ENCODE results near the gene PRG2. TPM values are rescaled to one million over a fixed set of nuclear protein-coding genes. Genes with fewer than 3 reads are reported as not detected.
A peak's percentile ranks its signal among the peaks of the same experiment; 100 is the strongest.

Gene PRG2
- total and polyA plus RNA-seq, 9 of the 15 experiments (the other 6 are each of a cell fraction or from before 2014, with no cell fraction given): 1.8 to 78.0 (median 26.6) TPM

- DNase-seq (ENCODE audit: extremely low read depth in 1 of 4, low spot score in 3 of 4) (no peak), FAIRE-seq (no peak), ATAC-seq (no peak)
- H3K9me1 ChIP-seq (ENCODE audit: control insufficient read depth, insufficient read depth, low read length): peaks cover 7% of the 10 kb centered on the region
- H3K27me3 ChIP-seq (ENCODE audit: control insufficient read depth in 2 of 2, insufficient read depth in 2 of 2, low read length in 2 of 2): no peaks in the 10 kb centered on the region
- no TSS peak for BruUV-seq (replicated peaks)
- H3K4me3 ChIP-seq: no peak overlapping the region
- H3K4me2 ChIP-seq (ENCODE audit: insufficient read depth, low read length): no peak overlapping the region
- peaks cover 20% of the 10 kb centered on the region for H4K20me1 ChIP-seq (replicated peaks; ENCODE audit: control insufficient read depth, insufficient read depth, low read length)
- ChIA-PET POLR2A (interaction anchor here (0.7 to 0.8 kb wide), 2 partner anchors 219 to 1322 kb away, joined by 3 read pairs; no protein-coding TSS in a partner anchor), CTCF (ENCODE audit: low intra/inter-chr PET ratio) (no interaction called here)
- H3K4me1 ChIP-seq (replicated peaks in 1 of 2; ENCODE audit: control insufficient read depth in 2 of 2, insufficient read depth in 2 of 2, low read length in 2 of 2): peaks cover 28 to 31% of the 10 kb centered on the region in 2 experiments; a peak in 4 of 5 replicates
- in situ Hi-C loops (cut with MboI) (no loop called here), intact Hi-C loops (cut with micrococcal nuclease) (no loop called here)
- H3K9me3 ChIP-seq (replicated peaks; ENCODE audit: control insufficient read depth, insufficient read depth, low read depth, low read length): no peaks in the 10 kb centered on the region
- peaks cover 97% of the 10 kb centered on the region for H3K79me2 ChIP-seq (ENCODE audit: control insufficient read depth, insufficient read depth, low read length)
- H3K9ac ChIP-seq (ENCODE audit: insufficient read depth in 1 of 2, low read depth in 2 of 2, low read length in 2 of 2): no peak overlapping the region
- TF ChIP-seq ZBTB49 (CRISPR knock-in tag; IDR thresholded peaks at IDR 0.05; ENCODE audit: borderline replicate concordance): no peak
- no peak for TF ChIP-seq CXXC5 (CRISPR knock-in tag; IDR thresholded peaks at IDR 0.05)
- TF ChIP-seq ZNF140 (CRISPR knock-in tag; IDR thresholded peaks at IDR 0.05): no peak
- TF ChIP-seq CHD4 (IDR thresholded peaks at IDR 0.05; ENCODE audit: insufficient read depth, insufficient replicate concordance, low read depth, low read length, poor library complexity, severe bottlenecking): no peak
- TF ChIP-seq PML (IDR thresholded peaks at IDR 0.05; ENCODE audit: low read length): peak; percentile 6; the same call in 1 of the 2 replicates
- no peak overlapping the region for H2AFZ ChIP-seq (ENCODE audit: low read depth, low read length)
- peak overlapping the region; percentile 18; the same call in 1 of the 3 replicates for H3K27ac ChIP-seq (ENCODE audit: extremely low read depth, low read depth, low read length)
- peaks cover 94% of the 10 kb centered on the region for H3K36me3 ChIP-seq (ENCODE audit: control insufficient read depth, insufficient read depth, low read length)
Measured at GRCh38 chr11:57421805-57422204, 31.4 kb upstream of the PRG2 start.

Measured in K562 (cell line).